ENCODE measurements around the gene LBX2.
A peak's percentile ranks its signal among the peaks of the same experiment; 100 is the strongest.

The LBX2 gene

GRCh38 chr2:74457549-74458131 lies 41.8 kb downstream of the LBX2 start:
- DNase-seq (ENCODE audit: low read depth in 3 of 3), result peak; percentile 67 to 75 (median 74)

GRCh38 chr2:74457129-74457548 lies 42.3 kb downstream of the LBX2 start:
- no peak for DNase-seq (ENCODE audit: low read depth in 3 of 3)

GRCh38 chr2:74454654-74455511 lies 44.5 kb downstream of the LBX2 start, which contains the start of gene INO80B:
Gene INO80B (plus strand): TSS chr2:74455087. CDS start chr2:74455117, 30 bp downstream.
- peak; percentile 88 to 97 (median 97) for DNase-seq (ENCODE audit: low read depth in 3 of 3)

- DNase-seq (ENCODE audit: low read depth in 3 of 3), result no peak
Observed at GRCh38 chr2:74450570-74451190, 48.7 kb downstream of the LBX2 start.

GRCh38 chr2:74448771-74449170 lies 50.6 kb downstream of the LBX2 start:
- DNase-seq (ENCODE audit: low read depth in 3 of 3), result no peak
